Liver (tissue), 9 donors: ENCODE results near the gene FYCO1. TPM values are rescaled to one million over a fixed set of nuclear protein-coding genes. Genes with fewer than 3 reads are reported as not detected.

Experiments
- DNase-seq: peaks from one replicate; pipeline ENCODE4 v3.0.0-alpha.2; 2017; ENCODE audit warnings: low spot score
- H3K27ac ChIP-seq, 2 donors: one replicate each; pipeline ENCODE4 v1.7.0; 2013; ENCODE audit warnings: inconsistent platforms in 2 of 2, low read length in 2 of 2, control low read depth in 1 of 2, low read depth in 1 of 2, mild to moderate bottlenecking in 1 of 2
- H3K27me3 ChIP-seq, 4 donors: one replicate each; pipeline versions ENCODE4 v1.6.1 to v1.7.0; 2013; ENCODE audit warnings: low read length in 3 of 4, inconsistent platforms in 1 of 4, mild to moderate bottlenecking in 1 of 4, moderate library complexity in 1 of 4; ENCODE audit not compliant: control insufficient read depth in 4 of 4, insufficient read depth in 4 of 4
- H3K36me3 ChIP-seq, 4 donors: one replicate each; pipeline versions ENCODE4 v1.6.1 to v1.7.0; 2013; ENCODE audit warnings: low read length in 3 of 4, mild to moderate bottlenecking in 3 of 4, low read depth in 1 of 4, moderate library complexity in 1 of 4; ENCODE audit not compliant: control insufficient read depth in 4 of 4, insufficient read depth in 3 of 4
- H3K4me1 ChIP-seq, 4 donors: one replicate each; pipeline versions ENCODE4 v1.6.1 to v1.7.0; 2013; ENCODE audit warnings: low read length in 3 of 4, mild to moderate bottlenecking in 3 of 4, moderate library complexity in 1 of 4; ENCODE audit not compliant: control insufficient read depth in 4 of 4, insufficient read depth in 4 of 4
- H3K4me3 ChIP-seq, 3 donors: one replicate each; pipeline versions ENCODE4 v1.6.1 to v1.7.0; 2013; ENCODE audit warnings: low read length in 3 of 3, control low read depth in 1 of 3, low read depth in 1 of 3, mild to moderate bottlenecking in 1 of 3
- H3K9ac ChIP-seq, 2 donors: one replicate each; pipeline ENCODE4 v1.7.0; 2013; ENCODE audit warnings: low read length in 2 of 2, mild to moderate bottlenecking in 2 of 2, moderate library complexity in 2 of 2, control low read depth in 1 of 2, low read depth in 1 of 2
- H3K9me3 ChIP-seq, 4 donors: one replicate each; pipeline versions ENCODE4 v1.6.1 to v1.7.0; 2013; ENCODE audit warnings: low read length in 3 of 4; ENCODE audit not compliant: control insufficient read depth in 4 of 4
- ATF3 ChIP-seq: IDR thresholded peaks from 2 replicates; pipeline ENCODE4 v1.6.1; 2016; ENCODE audit warnings: antibody characterized with exemption
- EGR1 ChIP-seq, 2 donors: IDR thresholded peaks; 2 replicates each; pipeline ENCODE4 v1.6.1; 2016 to 2018; ENCODE audit warnings: antibody characterized with exemption in 2 of 2, low read depth in 2 of 2
- FOXA1 ChIP-seq: IDR thresholded peaks from 2 replicates; pipeline ENCODE4 v1.6.1; 2016; ENCODE audit warnings: antibody characterized with exemption
- FOXA2 ChIP-seq: IDR thresholded peaks from 2 replicates; pipeline ENCODE4 v1.6.1; 2016; ENCODE audit warnings: antibody characterized with exemption
- GABPA ChIP-seq, 2 donors: IDR thresholded peaks in 1 of 2; conservative IDR thresholded peaks in 1 of 2; 2 replicates each; pipeline ENCODE4 v1.6.1; 2016; ENCODE audit warnings: antibody characterized with exemption in 2 of 2, mild to moderate bottlenecking in 1 of 2, moderate library complexity in 1 of 2
- HNF4A ChIP-seq, 2 donors: conservative IDR thresholded peaks; 2 replicates each; pipeline ENCODE4 v1.6.1; 2016; ENCODE audit warnings: antibody characterized with exemption in 2 of 2, mild to moderate bottlenecking in 2 of 2
- HNF4G ChIP-seq: IDR thresholded peaks from 2 replicates; pipeline ENCODE4 v1.6.1; 2016; ENCODE audit warnings: antibody characterized with exemption
- JUND ChIP-seq, 2 donors: IDR thresholded peaks; 2 replicates each; pipeline ENCODE4 v1.6.1; 2016; ENCODE audit warnings: antibody characterized with exemption in 2 of 2
- NR2F2 ChIP-seq: IDR thresholded peaks from 2 replicates; pipeline ENCODE4 v1.6.1; 2016; ENCODE audit warnings: antibody characterized with exemption
- RAD21 ChIP-seq, 2 donors: IDR thresholded peaks; 2 replicates each; pipeline ENCODE4 v1.6.1; 2016; ENCODE audit warnings: antibody characterized with exemption in 2 of 2, mild to moderate bottlenecking in 2 of 2
- RXRA ChIP-seq, 2 donors: IDR thresholded peaks; 2 replicates each; pipeline ENCODE4 v1.6.1; 2017 to 2018; ENCODE audit warnings: antibody characterized with exemption in 2 of 2, mild to moderate bottlenecking in 1 of 2
- SP1 ChIP-seq: IDR thresholded peaks from 2 replicates; pipeline ENCODE4 v1.6.1; 2018; ENCODE audit warnings: antibody characterized with exemption, mild to moderate bottlenecking
- TAF1 ChIP-seq: conservative IDR thresholded peaks from 2 replicates; pipeline ENCODE4 v1.6.1; 2016; ENCODE audit warnings: antibody characterized with exemption, mild to moderate bottlenecking
- YY1 ChIP-seq: IDR thresholded peaks from 2 replicates; pipeline ENCODE4 v1.6.1; 2016; ENCODE audit warnings: antibody characterized with exemption, mild to moderate bottlenecking
- ZBTB33 ChIP-seq: IDR thresholded peaks from 2 replicates; pipeline ENCODE4 v1.6.1; 2016; ENCODE audit warnings: antibody characterized with exemption
- WGBS: extraction: QIAGEN DNeasy Blood & Tissue Kit; methylation state at CpG from one replicate; pipeline ENCODE4 v1.1.7; 2013; 5-methylcytosine and 5-hydroxymethylcytosine counted together
- polyA plus RNA-seq, 2 donors: library from polyadenylated mRNA; stranded (reverse) in 1 of 2; unstranded in 1 of 2; fragments of 200-250 nt in 1 of 2; fragments of >200 nt in 1 of 2; fragmentation: Nextera tagmentation in 1 of 2; extraction: Ambion mirVana in 1 of 2; gene quantifications; one replicate each; pipeline versions ENCODE4 v1.2.1 to v1.2.3, GENCODE V29; 2013 to 2015
- total RNA-seq, 2 donors: library from RNA; depleted of rRNA; stranded (reverse); fragments of >200 nt; gene quantifications; one replicate each; pipeline ENCODE4 v1.2.3, GENCODE V29; 2014
- TF ChIP-seq, protein P1 (sequence below): IDR thresholded peaks from 2 replicates; pipeline ENCODE4 v1.6.1; 2016; ENCODE audit warnings: antibody characterized with exemption, mild to moderate bottlenecking
- TF ChIP-seq, protein P2 (sequence below): IDR thresholded peaks from 2 replicates; pipeline ENCODE4 v1.6.1; 2016; ENCODE audit warnings: antibody characterized with exemption
- TF ChIP-seq, protein P3 (sequence below): fragments of 150-350 bp; IDR thresholded peaks from 2 replicates; pipeline ENCODE4 v1.5.1; 2017; ENCODE audit warnings: improper control_type of control experiment, low read depth, low read length; ENCODE audit not compliant: missing input control
- donor health status: healthy.
- donor health status: healthy.
- donor health status: healthy.
- donor health status: healthy.
- donor health status: healthy.

FYCO1 gene
- total and polyA plus RNA-seq, 4 donors, result 3.0 to 17.1 (median 10.2) TPM

DNA sequence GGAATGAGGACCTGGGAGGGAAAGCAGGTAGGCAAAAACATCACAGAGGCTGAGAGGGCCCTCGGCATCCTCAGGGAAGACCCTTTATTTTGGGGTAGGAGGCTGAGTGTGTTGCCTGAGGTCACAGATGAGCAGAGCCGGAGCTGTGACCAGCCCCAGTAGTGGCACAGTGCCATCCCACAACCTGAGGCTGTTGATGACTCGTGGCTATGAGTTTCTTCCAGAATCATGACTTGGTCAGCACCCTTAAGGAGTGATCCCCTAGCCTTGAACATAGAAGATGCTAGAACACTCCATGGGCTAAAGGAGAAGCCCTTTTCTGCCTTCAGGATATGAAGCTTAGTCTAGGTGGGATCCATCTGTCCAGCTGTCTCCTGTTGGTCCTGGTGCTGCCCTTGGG lies 71.9 kb downstream of the FYCO1 start:
- WGBS, result 88% methylated on average over 3 of the region's 3 CpGs
- Histone ChIP-seq H3K4me1 (no peaks in the 10 kb centered on the region), H3K27me3 (no peaks in the 10 kb centered on the region), H3K27ac (no peak overlapping the region), H3K9ac (no peak overlapping the region), H3K4me3 (no peak overlapping the region), H3K9me3 (no peaks in the 10 kb centered on the region), H3K36me3 (peaks cover 6 to 57% (median 33%) of the 10 kb centered on the region in 4 donors)
- TF ChIP-seq EGR1 (IDR thresholded peaks at IDR 0.05; ENCODE audit: low read depth in 2 of 2) (no peak), JUND (IDR thresholded peaks at IDR 0.05) (no peak), RXRA (IDR thresholded peaks at IDR 0.05) (no peak), RAD21 (IDR thresholded peaks at IDR 0.05) (no peak), HNF4G (no peak), NR2F2 (no peak), HNF4A (conservative IDR thresholded peaks at IDR 0.05) (no peak), ZBTB33 (no peak), TAF1 (no peak), ATF3 (no peak), YY1 (no peak), SP1 (no peak), FOXA2 (no peak), GABPA (IDR thresholded peaks at IDR 0.05 in 1 of 2, conservative IDR thresholded peaks at IDR 0.05 in 1 of 2) (no peak), FOXA1 (no peak)
- TF ChIP-seq, protein P1, sequence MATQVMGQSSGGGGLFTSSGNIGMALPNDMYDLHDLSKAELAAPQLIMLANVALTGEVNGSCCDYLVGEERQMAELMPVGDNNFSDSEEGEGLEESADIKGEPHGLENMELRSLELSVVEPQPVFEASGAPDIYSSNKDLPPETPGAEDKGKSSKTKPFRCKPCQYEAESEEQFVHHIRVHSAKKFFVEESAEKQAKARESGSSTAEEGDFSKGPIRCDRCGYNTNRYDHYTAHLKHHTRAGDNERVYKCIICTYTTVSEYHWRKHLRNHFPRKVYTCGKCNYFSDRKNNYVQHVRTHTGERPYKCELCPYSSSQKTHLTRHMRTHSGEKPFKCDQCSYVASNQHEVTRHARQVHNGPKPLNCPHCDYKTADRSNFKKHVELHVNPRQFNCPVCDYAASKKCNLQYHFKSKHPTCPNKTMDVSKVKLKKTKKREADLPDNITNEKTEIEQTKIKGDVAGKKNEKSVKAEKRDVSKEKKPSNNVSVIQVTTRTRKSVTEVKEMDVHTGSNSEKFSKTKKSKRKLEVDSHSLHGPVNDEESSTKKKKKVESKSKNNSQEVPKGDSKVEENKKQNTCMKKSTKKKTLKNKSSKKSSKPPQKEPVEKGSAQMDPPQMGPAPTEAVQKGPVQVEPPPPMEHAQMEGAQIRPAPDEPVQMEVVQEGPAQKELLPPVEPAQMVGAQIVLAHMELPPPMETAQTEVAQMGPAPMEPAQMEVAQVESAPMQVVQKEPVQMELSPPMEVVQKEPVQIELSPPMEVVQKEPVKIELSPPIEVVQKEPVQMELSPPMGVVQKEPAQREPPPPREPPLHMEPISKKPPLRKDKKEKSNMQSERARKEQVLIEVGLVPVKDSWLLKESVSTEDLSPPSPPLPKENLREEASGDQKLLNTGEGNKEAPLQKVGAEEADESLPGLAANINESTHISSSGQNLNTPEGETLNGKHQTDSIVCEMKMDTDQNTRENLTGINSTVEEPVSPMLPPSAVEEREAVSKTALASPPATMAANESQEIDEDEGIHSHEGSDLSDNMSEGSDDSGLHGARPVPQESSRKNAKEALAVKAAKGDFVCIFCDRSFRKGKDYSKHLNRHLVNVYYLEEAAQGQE, result no peak
- TF ChIP-seq, protein P2, sequence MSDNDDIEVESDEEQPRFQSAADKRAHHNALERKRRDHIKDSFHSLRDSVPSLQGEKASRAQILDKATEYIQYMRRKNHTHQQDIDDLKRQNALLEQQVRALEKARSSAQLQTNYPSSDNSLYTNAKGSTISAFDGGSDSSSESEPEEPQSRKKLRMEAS, result no peak
- TF ChIP-seq, protein P3, sequence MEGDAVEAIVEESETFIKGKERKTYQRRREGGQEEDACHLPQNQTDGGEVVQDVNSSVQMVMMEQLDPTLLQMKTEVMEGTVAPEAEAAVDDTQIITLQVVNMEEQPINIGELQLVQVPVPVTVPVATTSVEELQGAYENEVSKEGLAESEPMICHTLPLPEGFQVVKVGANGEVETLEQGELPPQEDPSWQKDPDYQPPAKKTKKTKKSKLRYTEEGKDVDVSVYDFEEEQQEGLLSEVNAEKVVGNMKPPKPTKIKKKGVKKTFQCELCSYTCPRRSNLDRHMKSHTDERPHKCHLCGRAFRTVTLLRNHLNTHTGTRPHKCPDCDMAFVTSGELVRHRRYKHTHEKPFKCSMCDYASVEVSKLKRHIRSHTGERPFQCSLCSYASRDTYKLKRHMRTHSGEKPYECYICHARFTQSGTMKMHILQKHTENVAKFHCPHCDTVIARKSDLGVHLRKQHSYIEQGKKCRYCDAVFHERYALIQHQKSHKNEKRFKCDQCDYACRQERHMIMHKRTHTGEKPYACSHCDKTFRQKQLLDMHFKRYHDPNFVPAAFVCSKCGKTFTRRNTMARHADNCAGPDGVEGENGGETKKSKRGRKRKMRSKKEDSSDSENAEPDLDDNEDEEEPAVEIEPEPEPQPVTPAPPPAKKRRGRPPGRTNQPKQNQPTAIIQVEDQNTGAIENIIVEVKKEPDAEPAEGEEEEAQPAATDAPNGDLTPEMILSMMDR, result no peak
- DNase-seq, result no peak
